Epithelial cell of proximal tubule (primary cell): ENCODE measurements around the gene CRNKL1. TPM values are rescaled to one million over a fixed set of nuclear protein-coding genes. Genes with fewer than 3 reads are reported as not detected.

Experiments used
- DNase-seq: peaks from one replicate; pipeline ENCODE4 v3.0.0-alpha.2; 2011; ENCODE audit warnings: low read depth
- H3K4me3 ChIP-seq: 2 replicates; pipeline ENCODE4 v1.5.1; 2011; ENCODE audit warnings: low read depth, mild to moderate bottlenecking, low read length
- total RNA-seq: library from RNA; depleted of rRNA; stranded (reverse); fragments of >200 nt; gene quantifications from 2 replicates; pipeline ENCODE4 v1.2.3, GENCODE V29; 2015
- TF ChIP-seq, protein P1 (sequence below): conservative IDR thresholded peaks from 2 replicates; pipeline ENCODE4 v1.5.1; 2012; ENCODE audit warnings: low read depth, mild to moderate bottlenecking, low read length

Gene CRNKL1
- total RNA-seq, 1 donor from 2014 or later = 18.7 TPM

DNA sequence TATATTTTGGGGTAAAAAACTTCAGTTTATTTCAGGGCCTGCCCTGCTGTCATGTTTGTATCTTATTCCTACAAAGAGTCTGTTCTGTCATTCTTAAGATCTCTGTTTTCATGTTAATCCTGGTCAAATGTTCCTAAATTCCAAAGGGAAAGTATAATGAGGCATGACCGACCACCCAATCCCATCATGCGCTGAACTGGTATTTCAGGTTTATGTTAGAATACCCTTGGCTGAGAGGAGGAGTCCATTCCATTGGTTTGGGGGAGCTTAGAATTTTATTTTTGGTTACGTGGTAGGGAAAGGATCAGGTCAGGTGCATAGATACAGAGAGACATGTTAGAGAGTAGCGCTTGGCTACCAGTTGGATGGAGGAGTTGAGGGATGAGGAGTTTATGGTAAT is 25.8 kb upstream of the CRNKL1 start:
- no peak overlapping the region for H3K4me3 ChIP-seq
- TF ChIP-seq, protein P1, sequence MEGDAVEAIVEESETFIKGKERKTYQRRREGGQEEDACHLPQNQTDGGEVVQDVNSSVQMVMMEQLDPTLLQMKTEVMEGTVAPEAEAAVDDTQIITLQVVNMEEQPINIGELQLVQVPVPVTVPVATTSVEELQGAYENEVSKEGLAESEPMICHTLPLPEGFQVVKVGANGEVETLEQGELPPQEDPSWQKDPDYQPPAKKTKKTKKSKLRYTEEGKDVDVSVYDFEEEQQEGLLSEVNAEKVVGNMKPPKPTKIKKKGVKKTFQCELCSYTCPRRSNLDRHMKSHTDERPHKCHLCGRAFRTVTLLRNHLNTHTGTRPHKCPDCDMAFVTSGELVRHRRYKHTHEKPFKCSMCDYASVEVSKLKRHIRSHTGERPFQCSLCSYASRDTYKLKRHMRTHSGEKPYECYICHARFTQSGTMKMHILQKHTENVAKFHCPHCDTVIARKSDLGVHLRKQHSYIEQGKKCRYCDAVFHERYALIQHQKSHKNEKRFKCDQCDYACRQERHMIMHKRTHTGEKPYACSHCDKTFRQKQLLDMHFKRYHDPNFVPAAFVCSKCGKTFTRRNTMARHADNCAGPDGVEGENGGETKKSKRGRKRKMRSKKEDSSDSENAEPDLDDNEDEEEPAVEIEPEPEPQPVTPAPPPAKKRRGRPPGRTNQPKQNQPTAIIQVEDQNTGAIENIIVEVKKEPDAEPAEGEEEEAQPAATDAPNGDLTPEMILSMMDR = no peak
- no peak for DNase-seq

DNA sequence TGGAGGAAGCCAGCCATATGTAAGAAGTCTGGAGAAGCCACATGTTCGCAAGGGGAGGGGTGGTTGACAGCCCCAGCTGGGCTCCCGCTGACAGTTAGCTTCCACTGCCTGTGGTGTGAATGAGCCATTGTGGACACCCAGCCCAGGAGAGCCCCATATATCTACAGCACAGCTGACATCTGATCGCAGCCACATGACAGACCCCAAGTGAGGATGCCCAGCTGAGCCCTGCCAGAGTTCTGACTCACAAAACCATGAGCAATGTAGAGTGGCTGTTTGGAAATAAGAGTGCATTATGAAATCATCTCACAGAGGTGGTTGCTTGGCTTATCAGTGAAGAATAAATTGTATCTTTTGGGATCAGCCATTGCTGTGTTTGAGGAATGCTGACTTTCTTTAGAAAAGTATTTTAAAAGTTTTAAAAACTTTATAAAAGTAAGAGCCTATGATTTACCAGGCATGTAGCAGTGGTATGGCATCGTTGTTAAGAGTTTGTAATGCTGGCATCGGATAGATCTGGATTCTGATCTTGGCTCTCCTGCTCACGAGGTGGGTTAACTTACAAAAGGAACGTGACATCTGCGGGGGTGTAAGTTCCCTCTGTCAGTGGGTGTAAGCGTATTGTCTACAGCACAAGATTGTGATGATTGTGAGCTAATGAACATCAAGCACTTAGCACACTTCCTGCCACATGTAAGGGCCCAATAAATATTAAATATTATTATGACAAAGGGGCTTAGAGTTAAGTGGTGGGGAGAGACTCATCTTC is 24.2 kb upstream of the CRNKL1 start:
- TF ChIP-seq, protein P1 = no peak
- DNase-seq = no peak
- no peak overlapping the region for H3K4me3 ChIP-seq

DNA sequence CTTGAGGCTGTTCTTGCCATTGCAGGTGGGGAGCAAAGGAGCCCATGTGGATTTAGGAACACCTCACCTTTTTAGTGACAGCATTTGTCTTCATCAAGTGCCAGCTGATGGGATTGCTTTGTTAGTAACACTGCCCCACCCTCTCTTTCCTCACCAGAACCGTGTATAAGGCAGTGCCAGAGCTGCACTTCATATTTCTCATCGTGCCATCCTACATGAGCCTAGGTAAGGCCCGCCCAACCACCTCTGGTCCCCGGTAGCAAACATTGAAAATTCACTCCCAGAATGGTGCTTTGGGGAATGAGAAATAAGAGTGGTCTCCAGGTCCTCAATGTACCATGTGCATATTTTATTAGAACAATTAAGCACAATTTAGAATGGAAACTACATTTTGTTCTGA is 22.8 kb upstream of the CRNKL1 start:
- TF ChIP-seq, protein P1 = no peak
- H3K4me3 ChIP-seq = no peak overlapping the region
- no peak for DNase-seq

DNA sequence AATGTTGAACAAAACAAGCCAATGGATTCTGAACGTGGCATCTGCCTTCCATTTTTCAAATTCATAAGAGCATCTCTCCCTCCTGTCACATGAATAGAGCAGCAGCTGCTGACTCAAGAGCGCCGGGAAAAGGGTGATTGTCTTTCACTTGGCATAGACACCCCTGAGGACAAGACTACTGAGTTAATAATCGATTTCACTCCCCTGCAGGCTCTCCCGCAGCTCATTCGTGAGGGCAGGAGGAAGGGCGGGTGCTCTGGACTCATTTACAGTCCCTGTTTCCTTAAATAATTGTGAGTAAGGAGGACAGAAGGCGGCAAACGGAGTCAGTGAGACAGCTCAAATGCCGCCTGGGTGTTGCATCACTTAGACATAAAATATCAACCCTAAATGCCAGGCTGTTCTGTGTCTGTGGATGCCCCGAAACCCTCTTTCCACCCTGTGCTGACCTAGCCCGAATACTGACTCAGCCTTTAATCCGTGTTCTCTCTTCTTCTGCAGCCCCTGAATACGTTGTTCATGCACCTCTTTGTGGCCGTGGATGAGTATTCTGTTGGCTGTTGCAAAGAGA is 21.6 kb upstream of the CRNKL1 start:
- H3K4me3 ChIP-seq = peak overlapping the region; percentile 26
- TF ChIP-seq, protein P1 = no peak
- no peak for DNase-seq

DNA sequence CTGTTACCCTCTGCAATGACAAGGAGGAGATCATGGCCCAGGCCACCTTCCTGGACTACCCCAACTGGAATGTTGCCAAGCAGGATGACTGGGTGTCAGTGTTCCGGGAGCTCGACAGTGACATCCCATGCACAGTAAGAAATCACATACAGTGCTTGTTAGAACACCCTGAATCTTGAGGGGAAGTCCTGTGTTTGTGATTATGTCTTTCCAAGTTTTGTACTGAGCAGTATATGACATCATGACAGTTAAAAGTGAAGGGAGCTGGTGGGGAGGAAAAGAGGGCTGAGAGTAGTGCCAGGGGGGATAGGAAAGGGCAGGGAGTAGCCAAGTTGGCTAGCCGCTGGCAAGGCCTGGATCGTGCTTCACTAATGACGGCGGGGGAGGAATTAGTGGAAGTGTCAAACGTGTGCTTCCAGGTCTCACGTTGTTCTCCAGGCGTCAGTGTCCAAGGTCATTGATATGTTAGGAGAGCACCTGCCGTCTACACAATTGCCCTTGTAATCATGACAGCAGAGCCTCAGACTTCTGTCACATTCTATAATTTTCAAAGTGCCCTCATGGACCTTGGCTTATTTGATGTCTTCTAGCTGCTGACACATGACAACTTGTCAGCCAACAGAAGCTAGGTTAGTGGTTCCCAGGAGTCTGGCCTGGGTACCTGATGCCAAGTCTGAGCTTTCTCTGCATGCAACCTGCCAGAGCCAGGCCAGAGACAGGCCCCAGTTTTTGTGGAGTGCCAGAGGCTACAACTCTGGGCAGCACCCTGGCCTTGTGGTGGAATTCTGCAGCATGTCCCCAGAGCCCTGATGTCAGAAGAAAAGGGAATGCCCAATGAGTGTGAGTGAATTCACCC is 18.8 kb upstream of the CRNKL1 start:
- TF ChIP-seq, protein P1 = no peak
- no peak overlapping the region for H3K4me3 ChIP-seq
- DNase-seq = no peak

DNA sequence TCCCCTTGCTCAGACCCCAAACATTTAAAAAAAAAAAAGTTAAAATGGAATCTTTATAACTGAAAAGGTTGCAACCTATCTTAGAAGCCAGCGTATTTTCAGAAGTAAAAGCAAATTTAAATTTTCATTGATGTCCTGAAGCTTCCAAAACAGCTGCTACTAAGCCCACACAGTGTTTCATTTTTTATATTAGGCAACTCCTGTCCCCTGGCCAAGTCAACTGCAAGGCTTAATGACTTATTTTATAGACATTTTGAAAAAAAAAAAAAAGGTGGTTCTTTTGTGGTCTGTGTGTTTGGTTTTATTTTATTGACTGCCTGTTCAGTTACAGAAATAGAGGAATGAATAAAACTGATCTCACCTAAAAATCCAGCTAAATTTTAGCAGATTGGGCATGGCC is 13.1 kb upstream of the CRNKL1 start:
- no peak for DNase-seq
- no peak overlapping the region for H3K4me3 ChIP-seq
- TF ChIP-seq, protein P1 = no peak
